ENCODE data around the gene ARFIP1.
"Not testable (repeated sequence)": the region's sequence is repeated elsewhere in the genome, so short reads cannot be mapped to it uniquely, and the experiment has no call there.

The ARFIP1 gene

GRCh38 chr4:152850377-152850776 is 70.6 kb downstream of the ARFIP1 start:
- no peak for DNase-seq (ENCODE audit: low spot score)
- TF ChIP-seq CTCF (IDR thresholded peaks at IDR 0.05; ENCODE audit: extremely low read depth, insufficient read depth, missing control alignments) = no peak
- in situ Hi-C loops (cut with MboI; ENCODE audit: low pct_unique_long_range_greater_than_20kb, low sequenced_read_pairs, unreplicated experiment) = no loop called here

DNA sequence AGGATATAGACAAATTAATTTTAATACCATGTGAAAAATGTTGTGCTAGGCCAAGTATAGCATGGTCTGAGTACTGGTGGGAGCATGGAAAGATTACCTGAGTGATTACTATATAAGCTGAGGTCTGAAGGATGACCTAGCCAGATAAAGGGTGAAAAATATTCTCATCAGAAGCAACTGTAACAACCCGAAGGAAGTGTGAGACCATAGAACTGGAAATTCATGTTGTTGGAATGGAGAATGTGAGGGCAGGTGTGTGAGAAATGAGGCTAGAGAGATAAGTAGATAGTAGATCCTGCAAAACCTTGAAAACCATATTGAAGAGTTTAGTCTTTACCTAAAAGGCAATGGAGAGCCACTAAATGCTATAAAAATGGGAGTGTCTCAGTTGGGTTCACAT is 71.5 kb downstream of the ARFIP1 start:
- in situ Hi-C loops (cut with MboI; ENCODE audit: low pct_unique_long_range_greater_than_20kb, low sequenced_read_pairs, unreplicated experiment) = no loop called here
- TF ChIP-seq CTCF (IDR thresholded peaks at IDR 0.05; ENCODE audit: extremely low read depth, insufficient read depth, missing control alignments) = no peak
- no peak for DNase-seq (ENCODE audit: low spot score)

DNA sequence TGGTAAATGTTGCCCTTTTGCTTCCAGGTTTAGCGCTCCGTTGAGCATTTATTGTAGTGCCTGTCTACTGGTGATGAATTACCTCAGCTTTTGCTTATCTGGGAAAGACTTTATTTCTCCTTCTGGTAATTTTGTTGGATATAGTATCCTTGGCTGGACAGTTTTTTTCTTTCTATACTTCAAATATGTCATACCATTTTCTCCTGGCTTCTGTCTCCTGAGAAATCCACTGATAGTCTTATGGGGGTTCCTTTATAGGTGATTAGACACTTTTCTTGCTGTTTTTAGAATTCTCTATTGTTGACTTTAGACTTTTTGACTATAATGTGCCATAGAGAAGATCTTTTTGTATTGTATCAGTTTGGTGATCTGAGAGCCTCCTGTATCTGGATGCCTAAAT is 73.5 kb downstream of the ARFIP1 start:
- DNase-seq (ENCODE audit: low spot score) = no peak
- in situ Hi-C loops (cut with MboI; ENCODE audit: low pct_unique_long_range_greater_than_20kb, low sequenced_read_pairs, unreplicated experiment) = no loop called here
- TF ChIP-seq CTCF (IDR thresholded peaks at IDR 0.05; ENCODE audit: extremely low read depth, insufficient read depth, missing control alignments) = no peak

- DNase-seq (ENCODE audit: low spot score); in situ Hi-C loops (cut with MboI; ENCODE audit: low pct_unique_long_range_greater_than_20kb, low sequenced_read_pairs, unreplicated experiment): not testable (repeated sequence)
Observed at GRCh38 chr4:152854016-152854415, 74.3 kb downstream of the ARFIP1 start.

GRCh38 chr4:152856960-152857359 is 77.2 kb downstream of the ARFIP1 start:
- in situ Hi-C loops (cut with MboI; ENCODE audit: low pct_unique_long_range_greater_than_20kb, low sequenced_read_pairs, unreplicated experiment) = no loop called here

GRCh38 chr4:152858934-152859333 is 79.2 kb downstream of the ARFIP1 start:
- in situ Hi-C loops (cut with MboI; ENCODE audit: low pct_unique_long_range_greater_than_20kb, low sequenced_read_pairs, unreplicated experiment) = no loop called here
- DNase-seq (ENCODE audit: low spot score) = no peak
- no peak for TF ChIP-seq CTCF (IDR thresholded peaks at IDR 0.05; ENCODE audit: extremely low read depth, insufficient read depth, missing control alignments)

More at GRCh38 chr4:152856960-152857359, 77.2 kb downstream of the ARFIP1 start:
- DNase-seq (ENCODE audit: low spot score) = no peak
- TF ChIP-seq CTCF (IDR thresholded peaks at IDR 0.05; ENCODE audit: extremely low read depth, insufficient read depth, missing control alignments) = no peak

DNA sequence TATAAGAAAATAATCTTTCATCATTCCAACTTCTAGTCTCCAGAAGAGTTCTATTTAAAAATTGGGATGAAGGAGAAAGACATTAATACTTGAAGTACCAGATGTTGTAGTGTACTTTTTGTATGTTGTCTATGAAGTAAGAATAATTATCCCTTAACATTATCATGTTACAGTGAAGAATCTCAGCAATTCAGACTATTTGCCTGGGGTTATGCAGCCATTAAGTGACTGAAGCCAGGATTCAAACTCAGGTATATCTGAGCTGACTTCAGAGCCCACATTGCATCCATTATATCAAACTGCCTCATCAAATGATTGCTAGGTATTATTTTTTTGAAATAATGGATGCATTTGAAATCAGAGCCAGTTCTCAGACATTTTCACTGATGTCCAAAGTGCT is 80.3 kb downstream of the ARFIP1 start:
- TF ChIP-seq CTCF (IDR thresholded peaks at IDR 0.05; ENCODE audit: extremely low read depth, insufficient read depth, missing control alignments) = no peak
- no peak for DNase-seq (ENCODE audit: low spot score)
- in situ Hi-C loops (cut with MboI; ENCODE audit: low pct_unique_long_range_greater_than_20kb, low sequenced_read_pairs, unreplicated experiment) = no loop called here

Measured in GM13977 (cell line).